ENCODE results near the gene AADACL2. TPM values are rescaled to one million over a fixed set of nuclear protein-coding genes. Genes with fewer than 3 reads are reported as not detected.

AADACL2 gene
- total RNA-seq, 2 experiments from 2014 or later, result not detected

GRCh38 chr3:151792411-151792810, 58.7 kb downstream of the AADACL2 start:
- Histone ChIP-seq H3K4me3 (ENCODE audit: low read depth, low read length, poor library complexity, severe bottlenecking) (no peak overlapping the region), H4K20me1 (ENCODE audit: insufficient read depth, low read length) (no peaks in the 10 kb centered on the region), H3K4me2 (ENCODE audit: low read length) (no peak overlapping the region), H3K36me3 (ENCODE audit: insufficient read depth, low read length) (no peaks in the 10 kb centered on the region), H3K79me2 (ENCODE audit: insufficient read depth, low read depth, low read length) (no peaks in the 10 kb centered on the region), H2AFZ (ENCODE audit: low read length) (no peak overlapping the region), H3K9me2 (ENCODE audit: insufficient read depth, low read length) (peaks cover 8% of the 10 kb centered on the region; the same call in 1 of the 2 replicates), H3K27ac (ENCODE audit: low read depth, low read length, poor library complexity, severe bottlenecking) (no peak overlapping the region), H3K9me3 (ENCODE audit: low read length) (no peaks in the 10 kb centered on the region), H3K4me1 (ENCODE audit: insufficient read depth, low read length, poor library complexity, severe bottlenecking) (no peaks in the 10 kb centered on the region)
- ChIA-PET CTCF (ENCODE audit: unreplicated experiment) (no interaction called here), POLR2A (no interaction called here)
- no peak for TF ChIP-seq EZH2phosphoT487 (IDR thresholded peaks at IDR 0.05; ENCODE audit: borderline replicate concordance, low read depth, low read length)
- TF ChIP-seq CTCF (conservative IDR thresholded peaks at IDR 0.05; ENCODE audit: low read length), result no peak
- intact Hi-C loops (cut with micrococcal nuclease; ENCODE audit: unreplicated experiment), result no loop called here
- no TSS peak for BruUV-seq (replicated peaks)
- DNase-seq (ENCODE audit: low spot score), result no peak

GRCh38 chr3:151793636-151794035, 59.9 kb downstream of the AADACL2 start:
- no peak overlapping the region for H3K27ac ChIP-seq (ENCODE audit: low read depth, low read length, poor library complexity, severe bottlenecking)
- TF ChIP-seq CTCF (conservative IDR thresholded peaks at IDR 0.05; ENCODE audit: low read length), result no peak
- no peak for TF ChIP-seq EZH2phosphoT487 (IDR thresholded peaks at IDR 0.05; ENCODE audit: borderline replicate concordance, low read depth, low read length)
- H3K79me2 ChIP-seq (ENCODE audit: insufficient read depth, low read depth, low read length), result no peaks in the 10 kb centered on the region
- no peak for DNase-seq (ENCODE audit: low spot score)
- H3K9me2 ChIP-seq (ENCODE audit: insufficient read depth, low read length), result peaks cover 8% of the 10 kb centered on the region; the same call in 1 of the 2 replicates
- no peak overlapping the region for H3K4me3 ChIP-seq (ENCODE audit: low read depth, low read length, poor library complexity, severe bottlenecking)
- intact Hi-C loops (cut with micrococcal nuclease; ENCODE audit: unreplicated experiment), result no loop called here
- H3K9me3 ChIP-seq (ENCODE audit: low read length), result no peaks in the 10 kb centered on the region
- BruUV-seq (replicated peaks), result no TSS peak
- CTCF ChIA-PET (ENCODE audit: unreplicated experiment), result interaction anchor here (0.5 kb wide), 1 partner anchor 601 kb away, joined by 3 read pairs; no protein-coding TSS in a partner anchor
- H3K4me2 ChIP-seq (ENCODE audit: low read length), result no peak overlapping the region
- no peak overlapping the region for H2AFZ ChIP-seq (ENCODE audit: low read length)
- no peaks in the 10 kb centered on the region for H4K20me1 ChIP-seq (ENCODE audit: insufficient read depth, low read length)
- POLR2A ChIA-PET, result no interaction called here
- H3K4me1 ChIP-seq (ENCODE audit: insufficient read depth, low read length, poor library complexity, severe bottlenecking), result no peaks in the 10 kb centered on the region
- no peaks in the 10 kb centered on the region for H3K36me3 ChIP-seq (ENCODE audit: insufficient read depth, low read length)

- Histone ChIP-seq H3K4me2 (ENCODE audit: low read length) (no peak overlapping the region), H4K20me1 (ENCODE audit: insufficient read depth, low read length) (no peaks in the 10 kb centered on the region), H3K36me3 (ENCODE audit: insufficient read depth, low read length) (no peaks in the 10 kb centered on the region), H3K79me2 (ENCODE audit: insufficient read depth, low read depth, low read length) (no peaks in the 10 kb centered on the region), H3K9me3 (ENCODE audit: low read length) (no peaks in the 10 kb centered on the region), H3K4me1 (ENCODE audit: insufficient read depth, low read length, poor library complexity, severe bottlenecking) (no peaks in the 10 kb centered on the region), H3K9me2 (ENCODE audit: insufficient read depth, low read length) (peaks cover 8% of the 10 kb centered on the region; the same call in 1 of the 2 replicates), H3K4me3 (ENCODE audit: low read depth, low read length, poor library complexity, severe bottlenecking) (no peak overlapping the region), H3K27ac (ENCODE audit: low read depth, low read length, poor library complexity, severe bottlenecking) (no peak overlapping the region), H2AFZ (ENCODE audit: low read length) (no peak overlapping the region)
- no TSS peak for BruUV-seq (replicated peaks)
- CTCF ChIA-PET (ENCODE audit: unreplicated experiment), result interaction anchor here (0.5 kb wide), 1 partner anchor 601 kb away, joined by 3 read pairs; no protein-coding TSS in a partner anchor
- TF ChIP-seq CTCF (conservative IDR thresholded peaks at IDR 0.05; ENCODE audit: low read length) (no peak), EZH2phosphoT487 (IDR thresholded peaks at IDR 0.05; ENCODE audit: borderline replicate concordance, low read depth, low read length) (no peak)
- POLR2A ChIA-PET, result no interaction called here
- no peak for DNase-seq (ENCODE audit: low spot score)
- intact Hi-C loops (cut with micrococcal nuclease; ENCODE audit: unreplicated experiment), result no loop called here
Measured at GRCh38 chr3:151794080-151794479, 60.4 kb downstream of the AADACL2 start.
